ENCODE results near the gene DLGAP4.

DLGAP4 gene

DNA sequence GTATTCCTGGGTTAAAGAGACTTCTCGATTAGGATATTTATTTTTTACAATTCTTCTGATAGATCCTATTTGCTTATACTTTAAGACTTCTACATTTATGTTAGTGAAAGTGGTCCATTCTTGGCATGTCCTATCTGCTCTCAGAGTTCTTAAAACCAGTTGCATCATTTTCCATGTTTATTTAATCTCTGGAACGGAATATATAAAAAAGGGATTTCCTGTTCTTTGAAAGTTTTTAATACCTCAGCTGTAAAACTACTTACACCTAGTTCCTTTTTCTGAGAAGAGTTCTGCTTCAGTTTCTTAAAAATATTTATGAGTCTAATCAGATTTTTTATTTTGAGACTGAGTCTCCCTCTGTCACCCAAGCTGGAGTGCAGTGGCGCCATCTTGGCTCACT, 217.2 kb downstream of the DLGAP4 start:
- no peaks in the 10 kb centered on the region for H3K27me3 Mint-ChIP-seq
- peaks cover 26 to 56% of the 10 kb centered on the region in 2 donors for H3K36me3 Mint-ChIP-seq
- no peaks in the 10 kb centered on the region for H3K9me3 Mint-ChIP-seq
- H3K4me3 Mint-ChIP-seq, result no peak overlapping the region
- no peak for ATAC-seq (replicated peaks)
- peaks cover 2 to 23% of the 10 kb centered on the region in 2 donors for H3K4me1 Mint-ChIP-seq
- DNase-seq, result no peak
- peak overlapping the region; percentile 56 for H3K27ac Mint-ChIP-seq

DNA sequence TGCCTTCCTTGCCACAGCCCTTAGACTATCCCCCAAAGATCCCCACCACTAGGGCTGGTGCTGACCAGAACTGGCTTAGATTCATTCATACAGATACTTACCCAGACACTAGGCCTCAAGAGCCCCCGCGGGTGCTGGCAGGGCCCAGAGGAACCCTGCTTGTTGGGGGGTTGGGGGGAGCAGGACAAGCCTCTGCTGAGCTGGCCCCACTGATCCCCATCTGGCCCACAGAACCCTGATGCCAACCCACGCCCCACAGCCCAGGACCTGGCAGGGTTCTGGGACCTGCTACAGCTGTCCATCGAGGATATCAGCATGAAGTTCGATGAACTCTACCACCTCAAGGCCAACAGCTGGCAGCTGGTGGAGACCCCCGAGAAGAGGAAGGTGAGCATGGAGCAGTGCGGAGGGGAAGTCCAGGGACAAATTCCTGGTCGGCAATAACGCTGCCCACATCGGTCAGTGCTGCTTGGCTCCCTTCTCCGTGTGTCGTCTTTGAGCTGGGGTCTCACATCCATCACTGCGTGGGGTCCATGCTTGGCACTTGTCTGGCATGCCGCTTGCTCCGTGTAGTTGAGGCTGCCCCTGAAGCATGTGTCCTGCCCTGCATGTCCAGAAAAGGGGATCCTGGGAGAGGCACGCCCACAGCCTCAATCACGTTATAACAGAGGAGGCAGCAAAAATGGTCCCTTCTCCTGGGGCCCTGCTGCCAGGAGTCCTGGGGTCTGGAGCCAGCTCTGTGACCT, 219.7 kb downstream of the DLGAP4 start:
- H3K9me3 Mint-ChIP-seq, result no peaks in the 10 kb centered on the region
- H3K4me1 Mint-ChIP-seq, result peaks cover 2 to 27% of the 10 kb centered on the region in 2 donors
- no peak overlapping the region for H3K4me3 Mint-ChIP-seq
- no peaks in the 10 kb centered on the region for H3K27me3 Mint-ChIP-seq
- DNase-seq (no peak), ATAC-seq (replicated peaks) (no peak)
- no peak overlapping the region for H3K27ac Mint-ChIP-seq
- H3K36me3 Mint-ChIP-seq, result peaks cover 20 to 50% of the 10 kb centered on the region in 2 donors

DNA sequence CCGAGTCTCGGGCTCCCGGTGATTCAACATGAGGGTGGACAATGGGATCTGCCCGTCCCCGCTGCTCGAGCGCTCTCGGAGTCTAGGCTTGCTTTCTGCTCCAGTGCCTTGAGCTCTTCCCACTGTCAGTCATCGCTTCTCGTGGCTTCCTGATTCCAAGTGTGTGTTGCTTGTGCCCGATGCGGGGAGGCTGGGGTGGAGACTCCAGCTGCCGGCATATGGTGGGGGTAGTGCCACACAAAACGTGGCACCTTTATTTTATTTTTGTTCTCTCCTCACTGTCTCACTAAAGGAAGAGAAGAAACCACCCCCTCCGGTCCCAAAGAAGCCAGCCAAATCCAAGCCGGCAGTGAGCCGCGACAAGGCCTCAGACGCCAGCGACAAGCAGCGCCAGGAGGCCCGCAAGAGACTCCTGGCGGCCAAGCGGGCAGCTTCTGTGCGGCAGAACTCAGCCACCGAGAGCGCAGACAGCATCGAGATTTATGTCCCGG, 220.4 kb downstream of the DLGAP4 start:
- H3K4me1 Mint-ChIP-seq, result peaks cover 2 to 25% of the 10 kb centered on the region in 2 donors

DNA sequence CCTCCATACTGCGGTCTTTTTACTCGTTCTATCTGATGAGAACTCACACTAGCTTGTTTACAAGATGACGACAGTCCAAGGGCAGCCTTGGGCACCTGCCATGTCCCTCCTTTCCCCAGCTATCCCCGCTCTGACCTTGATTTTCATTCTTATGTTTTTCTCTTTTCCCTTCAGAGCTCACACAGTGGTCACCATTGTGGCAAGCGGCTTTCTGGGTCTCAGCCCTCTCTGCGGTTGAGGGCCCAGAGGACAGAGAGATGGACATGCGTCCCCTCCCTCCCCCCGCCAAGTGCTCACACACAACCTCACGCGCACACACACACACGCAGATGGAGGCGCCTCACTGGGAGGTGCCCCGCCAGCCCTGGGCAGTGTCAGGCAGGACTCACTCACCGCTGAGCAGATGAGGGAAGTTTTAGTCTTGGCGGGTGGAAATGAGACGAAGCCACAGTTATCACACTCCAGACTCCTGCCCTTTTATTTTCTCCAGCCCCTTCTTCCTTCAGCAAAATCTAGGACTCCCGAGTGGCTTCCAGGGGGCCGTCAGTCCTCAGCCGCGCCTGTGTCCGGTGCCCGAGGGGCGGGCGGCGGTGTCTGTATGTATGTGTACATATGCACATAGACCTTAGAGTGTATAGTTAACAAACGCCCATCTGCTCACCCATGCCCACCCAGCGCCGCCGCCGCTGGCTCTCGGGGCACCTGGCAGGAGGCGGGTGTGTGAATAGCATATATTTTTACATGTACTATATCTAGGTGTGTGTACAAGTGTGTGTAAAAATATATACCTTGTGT, 221.4 kb downstream of the DLGAP4 start:
- no peak overlapping the region for H3K4me3 Mint-ChIP-seq
- no peaks in the 10 kb centered on the region for H3K27me3 Mint-ChIP-seq
- no peak for DNase-seq
- H3K27ac Mint-ChIP-seq, result peak overlapping the region; percentile 65
- H3K4me1 Mint-ChIP-seq, result peaks cover 2 to 18% of the 10 kb centered on the region in 2 donors
- peaks cover 17 to 41% of the 10 kb centered on the region in 2 donors for H3K36me3 Mint-ChIP-seq
- no peaks in the 10 kb centered on the region for H3K9me3 Mint-ChIP-seq
- no peak for ATAC-seq (replicated peaks)

More for the DNA sequence above, 220.4 kb downstream of the DLGAP4 start:
- DNase-seq, result no peak
- no peaks in the 10 kb centered on the region for H3K27me3 Mint-ChIP-seq
- H3K27ac Mint-ChIP-seq, result no peak overlapping the region
- no peak for ATAC-seq (replicated peaks)
- peaks cover 20 to 48% of the 10 kb centered on the region in 2 donors for H3K36me3 Mint-ChIP-seq
- no peak overlapping the region for H3K4me3 Mint-ChIP-seq
- H3K9me3 Mint-ChIP-seq, result no peaks in the 10 kb centered on the region

DNA sequence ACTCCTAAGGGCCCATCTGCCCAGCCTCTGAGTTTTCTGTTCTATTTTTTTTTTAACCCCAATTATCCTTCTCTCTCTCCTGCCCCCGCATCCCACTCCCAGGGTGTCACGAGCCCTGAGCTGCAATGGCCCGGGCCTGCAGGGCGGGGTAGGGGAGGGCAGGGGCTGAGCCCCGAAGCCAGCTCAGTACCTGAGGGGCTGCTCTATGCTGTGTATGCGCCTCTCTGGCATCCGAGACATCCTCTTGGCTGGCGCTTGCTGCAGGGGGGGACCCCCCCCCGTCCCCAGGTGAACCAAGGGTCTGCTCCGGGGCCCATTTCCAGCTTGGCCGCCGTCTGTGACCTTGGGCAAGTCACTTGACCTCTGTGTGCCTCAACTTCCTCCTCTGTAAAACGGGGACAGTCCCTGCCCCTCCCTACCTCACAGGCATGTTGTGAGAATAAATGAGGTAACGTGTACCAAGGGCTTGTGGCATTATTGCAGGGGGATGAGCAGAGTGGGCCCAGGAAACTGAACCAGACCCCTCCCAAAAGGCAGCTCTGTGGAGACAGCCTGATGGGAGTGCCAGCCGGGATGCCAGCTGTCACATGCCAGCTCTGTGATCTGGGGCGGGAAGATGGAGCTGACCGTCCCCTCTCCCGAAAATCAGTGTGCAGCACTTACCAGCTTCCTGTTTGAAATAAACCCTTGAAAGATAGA, 222.2 kb downstream of the DLGAP4 start:
- Mint-ChIP-seq H3K9me3 (no peaks in the 10 kb centered on the region), H3K27ac (peak overlapping the region; percentile 80), H3K4me3 (no peak overlapping the region), H3K36me3 (peaks cover 17 to 38% of the 10 kb centered on the region in 2 donors), H3K4me1 (peaks cover 0 to 10% of the 10 kb centered on the region in 2 donors), H3K27me3 (no peaks in the 10 kb centered on the region)
- no peak for ATAC-seq (replicated peaks)
- no peak for DNase-seq

DNA sequence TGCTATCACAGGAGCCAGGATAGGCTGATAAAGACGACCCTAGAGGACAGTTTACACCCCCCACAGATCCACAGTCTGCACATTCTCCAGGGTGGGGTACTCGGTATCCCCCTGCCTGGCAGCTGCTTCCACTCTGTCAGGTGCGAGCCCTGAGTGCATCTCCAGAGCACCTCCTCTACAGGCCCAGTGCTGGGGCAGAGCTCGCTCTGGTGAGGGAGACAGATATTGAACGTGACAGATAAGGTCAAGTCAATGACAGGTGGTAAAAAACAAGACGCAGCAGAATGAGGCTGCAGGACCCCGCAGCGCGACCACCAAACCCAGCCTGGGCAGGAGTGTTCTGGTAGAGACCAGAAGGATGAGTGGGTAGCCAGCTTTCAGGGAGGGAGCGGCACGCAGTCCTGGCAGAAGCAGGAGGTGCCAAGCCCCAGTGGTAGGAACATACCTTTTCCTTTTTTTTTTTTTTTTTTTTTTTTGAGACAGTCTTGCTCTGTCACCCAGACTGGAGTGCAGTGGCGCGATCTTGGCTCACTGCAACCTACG, 222.8 kb downstream of the DLGAP4 start:
- Mint-ChIP-seq H3K9me3 (no peaks in the 10 kb centered on the region), H3K4me1 (peaks cover 0 to 11% of the 10 kb centered on the region in 2 donors), H3K27me3 (no peaks in the 10 kb centered on the region), H3K36me3 (peaks cover 17 to 36% of the 10 kb centered on the region in 2 donors), H3K27ac (no peak overlapping the region), H3K4me3 (no peak overlapping the region)
- DNase-seq (no peak), ATAC-seq (replicated peaks) (no peak)

DNA sequence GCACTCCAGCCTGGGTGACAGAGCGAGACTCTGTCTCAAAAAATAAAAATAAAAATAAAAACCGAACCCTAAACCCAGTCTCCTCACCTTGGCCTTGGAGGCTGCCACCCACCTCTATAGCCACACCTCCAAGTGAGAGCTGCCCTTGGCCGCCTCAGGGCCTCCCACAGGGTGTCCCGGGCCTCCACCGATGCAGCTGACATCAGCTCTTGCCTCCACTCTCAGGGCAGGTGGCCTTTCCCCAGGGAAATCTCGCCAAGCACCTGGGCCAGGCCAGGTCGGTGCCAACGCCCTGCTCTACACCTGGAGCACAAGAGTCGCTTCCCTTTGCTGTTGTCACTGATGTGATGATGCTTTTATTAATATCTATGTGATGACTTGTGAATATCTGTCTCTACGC, 226.2 kb downstream of the DLGAP4 start:
- Mint-ChIP-seq H3K27ac (no peak overlapping the region), H3K27me3 (no peaks in the 10 kb centered on the region), H3K4me1 (peaks cover 0 to 11% of the 10 kb centered on the region in 2 donors), H3K9me3 (no peaks in the 10 kb centered on the region), H3K4me3 (no peak overlapping the region), H3K36me3 (peaks cover 9 to 15% of the 10 kb centered on the region in 2 donors)
- no peak for DNase-seq
- no peak for ATAC-seq (replicated peaks)

DNA sequence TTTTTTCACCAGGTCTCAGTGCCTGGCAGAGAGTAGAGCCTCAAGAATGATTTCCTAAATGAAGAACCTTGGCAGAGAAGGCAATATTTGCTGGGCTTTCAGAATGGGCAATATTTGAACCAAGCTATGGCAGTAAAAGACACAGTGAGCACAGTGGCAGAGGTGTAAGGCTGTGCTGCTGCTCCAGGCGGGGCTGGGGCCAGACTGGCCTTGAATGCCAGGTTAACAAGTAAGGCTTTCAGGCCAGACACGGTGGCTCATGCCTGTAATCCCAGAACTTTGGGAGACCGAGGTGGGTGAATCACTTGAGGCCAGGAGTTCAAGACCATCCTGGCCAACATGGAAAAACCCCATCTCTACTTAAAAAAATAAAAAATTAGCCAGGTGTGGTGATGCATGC, 226.7 kb downstream of the DLGAP4 start:
- H3K4me1 Mint-ChIP-seq, result peaks cover 0 to 11% of the 10 kb centered on the region in 2 donors
- H3K4me3 Mint-ChIP-seq, result no peak overlapping the region
- DNase-seq (no peak), ATAC-seq (replicated peaks) (no peak)
- H3K27ac Mint-ChIP-seq, result no peak overlapping the region
- H3K9me3 Mint-ChIP-seq, result no peaks in the 10 kb centered on the region
- no peaks in the 10 kb centered on the region for H3K27me3 Mint-ChIP-seq
- peaks cover 5 to 10% of the 10 kb centered on the region in 2 donors for H3K36me3 Mint-ChIP-seq

DNA sequence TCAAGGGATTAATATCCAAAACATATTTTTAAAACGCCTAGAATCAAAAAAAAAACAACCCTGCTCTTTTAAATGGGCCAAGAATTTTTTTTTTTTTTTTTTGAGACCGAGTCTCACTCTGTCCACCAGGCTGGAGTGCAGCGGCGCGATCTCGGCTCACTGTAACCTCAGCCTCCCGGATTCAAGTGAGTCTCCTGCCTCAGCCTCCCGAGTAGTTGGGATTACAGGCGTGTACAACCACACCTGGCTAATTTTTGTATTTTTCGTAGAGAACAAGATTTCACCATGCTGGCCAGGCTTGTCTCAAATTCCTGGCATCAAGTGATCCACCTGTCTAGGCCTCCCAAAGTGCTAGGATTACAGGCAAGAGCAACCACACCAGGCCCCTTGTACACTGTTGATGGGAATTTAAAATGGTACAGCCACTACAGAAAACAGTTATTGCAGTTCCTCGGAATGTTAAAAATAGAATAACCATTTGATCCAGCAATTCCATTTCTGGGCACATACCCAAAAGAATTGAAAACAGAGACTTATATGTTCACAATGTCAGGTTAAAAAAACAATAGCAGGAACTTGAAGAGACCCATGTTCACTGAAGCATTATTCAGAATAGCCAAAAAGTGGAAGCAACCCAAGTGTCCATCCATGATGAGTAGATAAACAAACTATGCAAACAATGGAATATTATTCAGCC, 232.0 kb downstream of the DLGAP4 start:
- H3K9me3 Mint-ChIP-seq, result no peaks in the 10 kb centered on the region
- H3K36me3 Mint-ChIP-seq, result no peaks in the 10 kb centered on the region
- no peak overlapping the region for H3K27ac Mint-ChIP-seq
- DNase-seq (no peak), ATAC-seq (replicated peaks) (no peak)
- H3K4me1 Mint-ChIP-seq, result peaks cover 5 to 34% of the 10 kb centered on the region in 2 donors
- H3K27me3 Mint-ChIP-seq, result no peaks in the 10 kb centered on the region
- no peak overlapping the region for H3K4me3 Mint-ChIP-seq

DNA sequence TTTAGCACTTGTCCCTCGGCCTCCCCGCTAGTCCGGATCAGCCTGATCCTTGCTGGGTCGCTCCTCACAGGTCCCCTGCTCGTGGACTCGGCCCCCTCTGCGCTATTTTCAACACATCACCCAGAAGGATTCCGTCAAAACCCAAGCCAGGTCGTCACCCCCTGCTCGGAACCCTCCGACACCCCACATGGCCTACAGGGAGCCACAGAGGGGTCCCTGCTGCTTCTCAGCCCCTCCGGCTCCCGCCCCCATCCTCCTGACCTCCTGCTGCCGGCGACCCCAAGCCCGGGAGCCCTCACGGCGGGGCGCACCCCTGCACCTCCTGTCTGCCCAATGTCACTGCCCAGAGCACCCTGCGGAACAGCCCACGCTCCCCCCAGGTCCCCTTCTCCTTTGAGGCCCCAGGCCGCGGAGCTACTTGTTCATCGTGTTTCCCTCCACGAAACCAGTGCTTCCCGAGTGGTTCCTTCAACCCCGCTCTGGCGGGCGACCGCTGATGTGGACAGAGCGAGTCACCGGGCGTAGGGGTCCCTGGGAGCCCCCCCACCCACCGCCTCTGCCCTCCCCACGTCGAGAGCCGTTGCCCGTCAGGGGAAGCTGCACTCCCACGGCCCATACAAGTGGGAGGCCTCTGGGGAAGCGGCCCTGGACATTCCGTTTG, 234.5 kb downstream of the DLGAP4 start:
- peak overlapping the region; percentile 44 to 79 for H3K4me3 Mint-ChIP-seq
- no peaks in the 10 kb centered on the region for H3K9me3 Mint-ChIP-seq
- no peaks in the 10 kb centered on the region for H3K36me3 Mint-ChIP-seq
- peaks cover 5 to 39% of the 10 kb centered on the region in 2 donors for H3K4me1 Mint-ChIP-seq
- DNase-seq (no peak), ATAC-seq (replicated peaks) (no peak)
- no peaks in the 10 kb centered on the region for H3K27me3 Mint-ChIP-seq
- H3K27ac Mint-ChIP-seq, result peak overlapping the region; percentile 69

DNA sequence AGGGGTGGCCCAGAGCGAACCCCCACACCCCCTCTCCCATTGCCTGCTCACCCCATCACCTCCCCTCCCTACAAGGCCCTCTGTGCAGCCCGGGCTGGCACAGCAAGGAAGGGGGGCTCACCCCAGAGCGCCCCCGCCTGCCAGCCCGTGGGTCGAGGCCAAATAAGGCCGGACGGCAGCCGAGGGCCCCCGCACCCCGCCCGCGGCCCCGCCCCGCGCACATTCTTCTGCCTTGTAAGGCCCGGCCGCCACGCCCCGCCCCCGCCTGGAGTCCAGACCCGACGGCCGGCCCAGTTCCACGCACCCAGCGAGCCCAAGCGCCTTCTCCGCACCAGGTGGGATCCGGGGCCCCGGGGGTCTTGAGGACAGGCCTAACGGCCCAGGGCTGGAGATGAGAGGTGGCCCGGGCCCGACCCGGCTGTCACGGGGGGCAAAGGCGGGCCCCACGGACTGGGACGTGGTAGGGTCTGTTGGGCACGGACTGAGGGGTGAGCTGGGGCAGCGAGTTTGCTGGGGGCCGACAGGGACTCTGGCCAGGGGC, 235.2 kb downstream of the DLGAP4 start, which contains the start of gene MYL9:
MYL9 (plus strand) TSS at position 293 of the 541 bp plus-strand sequence. CDS start 3,366 bp downstream, outside the sequence.
- H3K4me1 Mint-ChIP-seq, result peaks cover 9 to 45% of the 10 kb centered on the region in 2 donors
- peak within 1 kb of the TSS; percentile 69 for H3K27ac Mint-ChIP-seq
- DNase-seq (no peak), ATAC-seq (replicated peaks) (peak; percentile 72 to 80)
- no peaks in the 10 kb centered on the region for H3K27me3 Mint-ChIP-seq
- H3K36me3 Mint-ChIP-seq, result no peaks in the 10 kb centered on the region
- H3K9me3 Mint-ChIP-seq, result no peaks in the 10 kb centered on the region
- peak within 1 kb of the TSS; percentile 62 to 79 for H3K4me3 Mint-ChIP-seq

DNA sequence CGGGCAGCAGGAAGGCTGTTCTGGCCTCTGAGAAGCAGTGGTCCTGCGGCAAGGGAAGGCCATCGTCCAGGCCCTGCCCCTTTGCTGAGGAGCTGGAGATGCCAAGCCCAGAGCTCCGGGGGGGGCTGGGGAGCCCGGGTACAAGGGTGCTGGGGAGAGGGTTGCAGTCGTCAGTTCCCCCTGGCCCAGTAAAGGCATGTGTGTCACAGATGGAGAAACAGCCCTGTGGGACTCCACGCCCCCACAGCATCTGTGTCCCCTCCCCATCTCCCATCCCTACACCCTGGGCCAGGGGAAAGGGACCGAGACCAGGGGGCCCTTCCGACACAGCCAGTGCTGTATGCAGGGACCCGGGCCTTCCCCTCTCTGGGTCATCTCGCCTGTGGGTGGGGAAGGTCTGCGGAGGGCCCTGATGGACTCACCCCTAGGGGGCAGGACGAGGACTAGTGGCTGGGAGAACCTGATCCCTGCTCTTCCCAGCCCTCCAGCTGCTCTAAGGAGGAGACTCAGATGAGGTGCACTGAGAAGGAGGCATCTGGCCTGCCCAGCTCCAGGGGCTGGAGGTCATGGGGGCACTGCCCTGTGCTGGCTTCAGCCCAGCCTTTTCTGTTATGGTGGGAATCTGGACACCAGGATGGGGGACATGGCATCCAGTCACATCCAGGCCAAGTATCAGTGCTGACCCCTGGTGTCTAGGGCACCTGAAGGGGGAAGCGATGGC, 235.8 kb downstream of the DLGAP4 start:
- ATAC-seq (replicated peaks), result peak; percentile 12 to 29
- Mint-ChIP-seq H3K9me3 (no peaks in the 10 kb centered on the region), H3K4me3 (peak overlapping the region; percentile 62 to 79), H3K27me3 (no peaks in the 10 kb centered on the region), H3K27ac (no peak overlapping the region), H3K36me3 (no peaks in the 10 kb centered on the region), H3K4me1 (peaks cover 9 to 51% of the 10 kb centered on the region in 2 donors)
- DNase-seq, result no peak
